DMS53 treated with DMSO at 0.1 percent for 48 hours (cell line): ENCODE data around the gene ZNF536.
"Not testable (repeated sequence)": the region's sequence is repeated elsewhere in the genome, so short reads cannot be mapped to it uniquely, and the experiment has no call there.

Experiments used
- DNase-seq: peaks from one replicate; lab custom pipeline; 2025; ENCODE audit not compliant: unreplicated experiment; lab: John Stamatoyannopoulos, UW

ZNF536 gene

DNA sequence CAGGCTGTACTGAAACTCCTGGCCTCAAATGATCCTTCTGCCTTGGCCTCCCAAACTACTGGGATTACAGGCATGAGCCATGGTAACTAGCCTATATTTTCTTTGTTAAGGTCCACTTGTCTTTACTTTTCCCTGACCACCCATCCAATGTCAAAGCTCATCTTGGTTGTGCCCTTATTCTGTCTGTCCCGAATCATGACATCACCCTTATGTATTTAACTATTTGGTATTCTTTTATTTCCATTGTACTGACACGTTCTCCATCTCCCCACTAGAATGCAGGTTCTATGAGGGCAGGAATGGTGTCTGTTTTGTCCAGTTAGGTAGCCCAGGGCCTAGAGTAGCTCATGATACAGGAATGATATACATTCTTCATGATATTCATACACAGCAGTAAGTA lies 104.8 kb downstream of the ZNF536 start:
- no peak for DNase-seq

DNA sequence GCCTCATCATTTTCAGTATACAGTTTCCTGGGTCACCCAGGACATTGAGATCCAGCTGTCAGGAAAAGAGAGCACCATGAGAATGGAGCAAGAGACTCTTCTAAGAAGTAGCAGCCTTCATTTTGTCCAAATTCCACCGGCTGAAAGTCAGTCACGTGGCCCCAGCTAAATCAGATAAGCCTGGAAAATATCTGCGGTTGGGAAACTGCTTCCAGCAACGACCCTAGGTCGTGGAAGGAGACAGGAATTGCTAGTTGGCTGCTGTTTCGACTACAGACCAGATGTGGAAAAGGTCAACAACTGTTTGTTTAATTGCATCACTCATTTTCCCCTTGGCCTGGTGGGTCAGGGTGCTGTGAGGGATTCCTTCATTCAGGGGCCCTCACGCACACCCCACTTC lies 107.0 kb downstream of the ZNF536 start:
- no peak for DNase-seq

DNA sequence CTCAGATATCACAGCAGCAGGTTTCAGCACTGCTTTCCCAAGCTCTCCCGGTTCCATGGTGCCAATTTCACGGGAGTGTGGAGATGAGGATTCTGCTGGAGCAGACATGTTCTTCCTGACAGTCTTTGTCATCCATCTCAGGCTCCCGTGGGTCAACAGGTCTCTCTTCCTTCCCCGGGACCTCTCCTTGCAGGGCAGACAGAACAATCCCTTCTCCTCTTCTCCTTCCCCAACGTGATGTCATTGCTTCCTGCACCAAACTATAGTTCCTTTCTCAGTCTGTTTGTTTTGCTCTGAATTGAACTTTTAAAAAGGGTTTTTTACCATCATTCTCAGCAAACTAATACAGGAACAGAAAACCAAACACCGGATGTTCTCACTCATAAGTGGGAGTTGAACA lies 107.9 kb downstream of the ZNF536 start:
- DNase-seq: no peak

DNA sequence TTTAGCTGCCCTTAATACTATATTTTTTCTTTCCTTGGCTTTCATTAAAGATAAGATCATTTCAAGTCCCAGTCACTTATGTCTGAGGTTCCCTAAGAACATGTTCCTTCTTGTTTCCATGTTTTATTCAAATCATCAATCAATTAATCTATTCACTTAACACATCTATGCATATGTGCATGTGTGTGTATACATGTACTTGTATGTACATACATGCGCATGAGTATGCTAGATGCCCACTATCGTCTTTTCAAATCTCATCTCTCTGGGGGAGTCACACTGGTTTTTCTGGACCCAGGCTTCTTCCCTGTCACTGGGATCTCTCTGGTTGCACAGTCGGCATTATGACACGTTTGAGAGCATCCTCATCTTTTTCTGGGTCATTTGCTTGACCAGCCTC lies 108.9 kb downstream of the ZNF536 start:
- DNase-seq: no peak

DNA sequence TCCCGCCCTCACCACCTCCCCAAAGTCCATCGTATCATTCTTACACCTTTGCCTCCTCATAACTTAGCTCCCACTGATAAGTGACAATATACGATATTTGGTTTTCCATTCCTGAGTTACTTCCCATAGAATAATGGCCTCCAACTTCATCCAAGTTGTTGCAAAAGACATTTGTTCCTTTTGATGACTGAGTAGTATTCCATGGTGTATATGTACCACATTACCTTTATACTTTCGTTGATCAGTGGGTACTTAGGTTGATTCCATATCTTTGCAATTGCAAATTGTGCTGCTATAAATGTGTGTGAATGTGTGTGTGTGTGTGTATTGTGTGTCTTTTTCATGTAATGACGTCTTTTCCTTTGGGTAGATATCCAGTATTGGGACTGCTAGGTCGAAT lies 109.6 kb downstream of the ZNF536 start:
- no peak for DNase-seq

DNA sequence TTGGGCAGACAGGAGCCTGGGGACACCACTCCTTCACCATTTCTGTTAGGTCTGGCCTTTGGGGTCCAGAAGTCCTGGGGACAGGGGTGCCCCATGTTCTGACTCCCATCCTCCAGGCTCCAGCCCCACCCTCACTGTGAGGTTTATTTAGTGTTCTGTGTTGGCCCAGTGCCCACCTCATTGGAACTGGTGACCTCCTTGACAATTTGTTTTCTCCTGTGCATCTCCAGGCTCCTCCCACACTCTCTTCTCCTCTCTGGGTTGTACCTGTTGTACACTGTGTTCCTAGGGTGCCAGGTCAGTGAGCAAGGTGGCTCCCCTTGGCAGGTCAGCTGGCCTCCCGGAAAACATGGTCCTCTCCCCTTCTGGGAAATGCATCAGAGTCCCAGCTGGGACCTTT lies 110.8 kb downstream of the ZNF536 start:
- no peak for DNase-seq

DNA sequence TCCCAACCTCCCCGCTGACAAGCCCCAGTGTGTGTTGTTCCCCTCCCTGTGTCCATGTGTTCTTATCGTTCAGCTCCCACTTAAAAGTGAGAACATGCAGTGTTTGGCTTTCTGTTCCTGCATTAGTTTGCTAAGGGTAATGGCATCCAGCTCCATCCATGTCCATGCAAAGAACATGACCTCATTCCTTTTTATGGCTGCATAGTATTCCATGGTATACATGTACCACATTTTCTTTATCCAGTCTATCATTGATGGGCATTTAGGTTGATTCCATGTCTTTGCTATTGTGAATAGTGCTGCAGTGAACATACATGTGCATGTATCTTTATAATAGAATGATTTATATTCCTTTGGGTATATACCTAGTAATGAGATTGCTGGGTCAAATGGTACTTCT lies 114.1 kb downstream of the ZNF536 start:
- not testable (repeated sequence) for DNase-seq

DNA sequence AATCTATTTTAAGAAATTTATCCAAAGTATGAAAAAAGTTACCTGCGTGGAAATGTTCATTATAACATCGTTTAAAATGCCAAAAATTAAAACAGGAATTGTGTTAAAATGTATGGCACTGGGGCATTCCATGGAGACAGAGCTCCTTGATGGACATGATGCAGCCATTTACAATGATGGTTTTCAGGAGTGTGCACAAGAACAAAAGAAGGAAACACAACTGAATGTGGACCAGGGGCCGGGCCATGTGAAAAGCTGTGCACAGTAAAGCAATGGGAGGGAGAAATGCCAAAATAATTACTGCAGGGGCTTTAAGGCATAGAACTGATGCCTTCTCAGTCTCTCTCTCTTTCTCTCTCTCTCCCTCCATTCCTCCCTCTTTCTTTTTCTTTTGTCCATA lies 115.0 kb downstream of the ZNF536 start:
- DNase-seq: no peak

DNA sequence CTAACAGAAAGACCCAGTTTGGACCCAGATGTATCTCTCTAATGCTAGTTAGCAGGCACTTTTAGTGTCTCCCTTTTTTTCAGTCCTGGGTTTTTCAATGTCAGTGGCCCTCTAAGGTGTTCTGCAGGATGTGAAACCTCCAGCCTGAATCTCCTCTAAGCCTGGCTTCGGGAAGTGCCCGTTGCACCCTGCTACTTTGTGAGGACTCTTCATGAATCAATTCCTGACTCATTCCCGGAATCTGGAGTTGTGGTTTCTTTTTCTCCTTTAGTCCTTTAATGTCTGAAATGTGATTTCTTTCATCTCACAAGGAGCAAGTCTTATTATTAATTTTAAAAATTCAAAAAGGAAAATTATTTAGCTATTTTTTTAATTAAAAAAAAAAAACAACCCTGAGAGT lies 116.0 kb downstream of the ZNF536 start:
- no peak for DNase-seq

DNA sequence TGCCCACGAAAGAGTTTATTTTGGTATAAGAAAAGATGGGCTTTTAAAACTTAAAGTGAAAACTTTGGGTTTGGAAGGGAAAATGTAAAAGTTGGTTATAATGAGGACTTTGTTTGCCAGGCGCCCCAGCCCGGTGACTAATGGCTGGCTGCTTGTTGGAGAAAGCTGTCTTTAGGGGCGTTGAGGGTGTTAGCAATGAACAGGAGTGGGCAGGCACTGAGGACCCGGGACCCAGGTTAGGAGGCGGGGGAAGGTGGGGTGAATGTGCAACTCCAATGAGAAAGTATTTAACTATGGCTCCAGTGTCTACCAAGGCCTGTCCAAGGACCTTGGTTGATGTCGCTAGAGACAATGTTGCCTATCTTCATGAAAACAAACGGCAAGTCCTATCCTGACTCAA lies 118.6 kb downstream of the ZNF536 start:
- DNase-seq: no peak

DNA sequence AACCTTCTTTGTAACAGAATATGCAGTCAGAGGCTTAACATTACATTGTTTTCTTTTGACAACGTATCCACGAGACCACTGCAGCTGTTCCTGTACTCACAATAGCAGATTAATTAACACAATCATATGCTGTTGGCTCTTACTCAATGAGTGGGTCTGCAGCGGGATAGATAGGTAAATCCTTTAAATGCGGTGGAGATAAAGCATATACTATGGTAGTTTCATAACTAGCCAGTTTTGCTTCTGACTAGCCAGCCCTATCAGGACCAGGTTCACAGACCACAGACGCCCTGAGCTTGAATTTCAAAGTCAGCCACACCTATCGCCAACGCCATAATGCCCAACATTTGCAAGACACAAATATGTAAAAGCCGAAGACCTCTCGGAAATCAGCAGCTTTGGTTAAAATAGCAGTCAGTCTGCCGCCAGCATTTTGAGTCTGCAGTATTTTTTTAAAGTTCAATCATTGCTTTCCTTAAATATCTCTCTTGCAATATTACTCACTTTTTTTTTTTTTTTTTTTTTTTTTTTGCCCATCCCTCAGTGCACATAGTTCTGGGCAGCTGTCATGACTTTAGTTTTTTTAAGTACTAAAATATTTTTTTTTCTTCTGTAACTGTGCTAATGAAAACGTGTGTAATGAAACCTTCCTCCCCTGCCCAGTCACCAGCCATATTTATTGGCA lies 120.5 kb downstream of the ZNF536 start:
- DNase-seq: no peak

DNA sequence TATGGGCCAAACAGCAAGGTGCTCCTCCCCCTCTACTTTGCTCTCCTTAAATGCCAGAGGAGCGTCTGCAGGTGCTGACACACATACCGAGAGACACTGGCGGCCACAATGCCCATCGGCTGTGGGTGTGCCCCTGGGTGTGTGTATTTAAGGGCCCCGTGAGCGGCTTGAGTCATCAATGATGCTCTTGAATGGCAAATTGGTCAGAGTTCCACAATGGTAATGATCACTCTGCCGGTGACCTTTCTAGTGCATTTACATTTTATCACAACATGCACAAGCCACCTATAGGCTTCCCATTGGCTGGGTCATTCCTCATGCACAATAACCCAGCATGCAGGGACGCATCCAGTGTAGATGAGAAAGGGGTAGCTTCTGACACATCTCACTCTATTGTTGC lies 124.8 kb downstream of the ZNF536 start:
- DNase-seq: no peak

DNA sequence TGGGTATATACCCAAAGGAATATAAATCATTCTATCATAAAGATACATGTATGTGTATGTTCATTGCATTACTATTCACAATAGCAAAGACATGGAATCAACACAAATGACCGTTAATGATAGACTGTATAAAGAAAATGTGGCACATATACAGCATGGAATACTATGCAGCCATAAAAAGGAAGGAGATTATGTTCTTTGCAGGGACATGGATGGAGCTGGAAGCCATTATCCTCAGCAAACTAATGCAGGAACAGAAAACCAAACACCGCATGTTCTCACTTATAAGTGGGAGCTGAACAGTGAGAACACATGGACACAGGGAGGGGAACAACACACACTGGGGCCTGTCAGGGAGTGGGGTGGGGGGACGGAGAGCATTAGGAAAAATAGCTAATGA lies 125.9 kb downstream of the ZNF536 start:
- not testable (repeated sequence) for DNase-seq

DNA sequence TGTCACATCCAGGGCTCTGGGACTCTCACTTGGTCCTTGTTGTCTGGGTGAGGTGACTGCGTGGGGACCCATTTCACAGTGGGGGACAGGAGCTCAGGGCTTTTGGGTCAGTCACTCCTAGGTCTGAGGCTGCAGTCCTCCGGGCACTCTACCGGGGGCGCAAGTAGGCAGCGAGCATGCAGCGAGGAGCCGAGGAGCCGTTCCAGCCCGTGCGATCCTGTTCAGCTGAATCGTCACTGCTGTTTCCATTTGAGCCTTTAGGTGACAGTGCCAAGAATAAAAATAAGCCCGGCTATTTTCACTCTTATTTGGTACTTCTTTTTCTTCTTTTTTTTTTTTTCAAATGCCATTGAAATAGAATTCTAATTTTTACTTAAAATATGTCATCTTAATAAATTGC lies 126.5 kb downstream of the ZNF536 start:
- DNase-seq: no peak

DNA sequence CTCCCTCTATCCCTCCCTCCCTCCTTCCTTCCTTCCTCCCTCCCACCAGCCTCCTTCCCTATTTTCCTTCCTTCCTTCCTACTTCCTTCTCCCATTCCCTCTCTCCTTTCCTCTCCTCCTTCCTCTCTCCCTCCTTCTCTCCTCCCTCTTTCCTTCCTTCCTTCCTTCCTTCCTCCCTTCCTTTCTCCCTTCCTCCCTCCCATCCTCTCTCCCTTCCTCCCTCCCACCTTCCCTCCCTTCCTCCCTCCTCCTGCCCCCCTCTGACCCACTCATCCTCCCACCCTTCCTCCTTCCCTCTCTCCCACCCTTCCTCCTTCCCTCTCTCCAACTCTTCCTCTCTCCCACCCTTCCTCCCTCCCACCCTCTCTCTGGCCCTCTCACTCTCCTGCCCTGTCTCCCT lies 132.1 kb downstream of the ZNF536 start:
- DNase-seq: no peak

DNA sequence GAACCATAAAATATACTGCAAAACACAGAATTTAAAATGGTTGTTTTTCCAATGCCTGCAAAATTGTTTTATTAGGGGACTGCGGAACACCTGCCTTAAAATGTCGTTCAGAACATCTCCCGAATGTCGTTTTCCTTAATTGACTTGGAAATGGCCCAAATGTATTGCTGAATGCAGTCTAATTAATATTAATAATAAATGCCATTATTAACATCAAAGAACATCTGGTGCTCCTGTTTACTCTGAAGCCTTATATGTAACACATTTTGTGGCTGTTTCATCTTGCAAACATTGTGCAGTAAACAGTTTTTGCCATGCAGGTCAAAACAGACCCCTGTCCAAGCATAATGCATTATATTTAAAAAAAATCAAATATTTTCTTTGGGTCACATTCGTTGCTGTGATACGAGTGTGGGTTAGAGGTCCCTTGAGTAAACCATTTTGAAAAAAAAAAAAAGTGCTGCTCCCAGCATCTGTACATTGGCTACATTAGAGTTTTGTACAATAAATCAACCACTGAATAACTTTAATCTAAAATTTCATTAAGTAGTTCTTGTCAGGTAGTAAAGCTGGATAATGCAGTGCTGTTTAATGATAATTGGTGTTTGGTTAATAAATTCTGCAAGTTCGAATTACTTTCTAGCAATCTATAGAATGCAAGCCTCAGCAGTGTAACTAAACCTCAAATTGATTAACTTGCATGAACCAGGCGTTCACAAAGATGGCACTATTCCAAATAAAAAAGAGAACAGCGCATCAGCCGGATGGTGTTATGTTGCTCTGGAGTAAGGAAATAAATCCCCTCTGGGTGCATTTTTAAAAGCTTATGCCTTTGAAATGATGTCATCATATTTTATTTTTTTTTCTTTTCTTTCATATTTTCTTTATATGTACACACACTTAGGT lies 140.2 kb downstream of the ZNF536 start:
- no peak for DNase-seq

DNA sequence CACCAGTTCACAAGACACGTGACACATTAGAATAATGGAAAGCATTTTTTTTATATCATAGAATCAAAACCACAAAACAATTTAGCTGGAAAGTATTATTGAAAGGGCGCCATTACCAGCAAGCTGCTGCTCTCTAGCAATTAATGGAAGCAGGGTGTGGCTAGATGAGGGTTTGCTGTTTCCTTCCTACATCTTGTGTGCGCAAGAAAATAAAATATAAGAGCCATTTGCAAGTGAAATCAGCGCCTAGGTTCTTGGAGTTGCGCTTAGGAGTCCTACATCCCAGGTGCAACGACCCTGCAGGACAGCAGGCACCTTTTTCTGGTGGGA lies 140.9 kb downstream of the ZNF536 start:
- DNase-seq: no peak

DNA sequence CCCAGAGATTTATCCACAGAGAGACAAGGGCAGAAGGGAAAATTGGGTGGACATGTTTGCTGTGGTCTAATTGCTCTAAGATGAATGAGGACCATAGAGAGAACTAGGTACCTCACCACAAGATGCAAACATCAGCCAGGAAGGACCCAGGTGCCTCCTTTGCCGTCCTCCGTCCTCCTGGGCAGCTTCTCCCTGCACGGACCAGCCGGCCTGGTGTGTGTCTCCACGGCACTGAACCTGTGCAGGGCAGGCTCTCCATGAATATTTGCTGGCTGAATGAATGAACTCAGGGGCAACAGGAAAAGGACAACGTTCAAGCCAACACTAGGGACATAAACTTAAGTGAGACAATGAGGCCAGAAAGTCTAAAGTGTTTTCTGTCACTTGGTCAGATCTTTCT lies 143.9 kb downstream of the ZNF536 start:
- DNase-seq: no peak

DNA sequence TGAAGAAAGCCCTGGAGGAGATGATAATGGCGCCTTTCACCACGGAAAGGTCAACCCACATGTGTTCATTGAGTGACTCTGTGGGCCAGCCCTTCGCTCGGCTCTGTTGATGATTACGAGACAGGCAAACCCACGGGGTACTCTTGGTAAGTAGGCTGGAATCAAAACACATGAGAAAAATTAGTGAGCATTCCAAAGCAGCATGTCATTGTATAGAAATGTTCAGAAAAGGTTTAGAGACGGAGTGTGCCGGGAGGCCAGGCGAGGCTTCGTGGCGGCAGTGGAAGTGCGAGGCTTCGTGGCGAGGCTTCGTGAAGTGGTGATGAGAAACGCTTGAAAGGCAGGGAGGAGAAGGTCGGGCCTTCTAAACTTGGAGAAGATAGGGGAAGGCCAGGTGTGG lies 144.3 kb downstream of the ZNF536 start:
- no peak for DNase-seq

DNA sequence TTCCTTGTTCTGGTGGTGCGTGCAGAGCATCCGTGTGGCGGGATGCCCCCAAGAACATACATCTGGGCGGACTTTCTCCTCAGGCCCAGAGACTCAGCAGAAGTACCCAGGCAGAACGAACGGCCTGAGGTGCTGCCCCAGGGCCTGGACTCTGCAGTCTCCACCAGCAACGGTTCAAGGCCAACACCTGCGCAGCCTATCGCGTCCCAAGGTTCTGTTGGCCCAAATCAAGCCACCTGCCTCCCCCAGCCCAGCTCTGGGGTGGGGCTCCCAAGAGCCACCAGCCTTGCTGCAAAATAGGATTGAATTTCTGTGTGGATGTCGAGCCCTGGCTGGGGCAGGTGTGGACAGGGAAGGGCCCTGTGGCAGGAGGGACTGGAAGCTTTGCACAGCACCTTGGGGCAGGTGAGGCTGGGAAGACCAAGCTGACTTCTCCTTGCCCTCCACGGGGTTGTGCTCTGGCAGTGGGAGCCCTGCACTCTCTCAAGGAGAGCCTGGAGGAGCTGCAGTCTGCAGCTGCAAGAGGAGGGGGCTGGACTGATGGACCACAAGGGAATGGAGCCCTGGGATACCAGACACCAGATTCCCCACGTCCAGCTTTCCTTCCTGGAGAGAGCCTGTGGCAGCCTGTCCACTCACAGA lies 146.9 kb downstream of the ZNF536 start:
- DNase-seq: no peak

DNA sequence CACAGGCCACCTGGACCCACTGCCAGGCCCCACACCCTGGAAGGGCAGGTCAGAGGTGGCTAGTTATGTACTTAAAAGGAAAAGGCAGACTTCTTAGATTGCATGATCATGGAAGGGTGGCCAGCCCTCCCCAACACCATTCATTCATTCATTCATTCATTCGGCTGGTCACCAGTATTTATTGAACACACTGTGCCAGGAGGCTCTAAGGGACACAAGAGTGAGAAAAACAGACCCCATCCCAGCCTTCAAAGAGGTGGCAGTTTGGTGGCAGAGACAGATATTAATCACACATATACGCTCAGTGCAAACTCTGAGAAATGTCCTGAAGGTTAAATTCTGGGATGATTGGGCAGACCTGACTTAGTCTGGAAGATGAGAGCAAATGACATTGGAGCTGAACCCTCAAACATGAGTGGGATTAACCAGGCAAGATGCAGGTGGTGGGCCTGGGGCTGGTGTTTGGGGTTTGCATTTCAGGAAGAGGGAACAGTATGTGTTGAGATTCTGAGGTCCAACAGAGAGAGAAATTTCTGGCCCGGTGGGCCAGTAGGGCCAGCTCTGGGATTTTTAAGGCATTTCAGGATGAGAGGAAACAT lies 147.5 kb downstream of the ZNF536 start:
- DNase-seq: no peak
